ENCODE measurements around the gene OR2A5. TPM values are rescaled to one million over a fixed set of nuclear protein-coding genes. Genes with fewer than 3 reads are reported as not detected.

Gene OR2A5
- total and polyA plus RNA-seq, 7 experiments from 2014 or later, result not detected

DNA sequence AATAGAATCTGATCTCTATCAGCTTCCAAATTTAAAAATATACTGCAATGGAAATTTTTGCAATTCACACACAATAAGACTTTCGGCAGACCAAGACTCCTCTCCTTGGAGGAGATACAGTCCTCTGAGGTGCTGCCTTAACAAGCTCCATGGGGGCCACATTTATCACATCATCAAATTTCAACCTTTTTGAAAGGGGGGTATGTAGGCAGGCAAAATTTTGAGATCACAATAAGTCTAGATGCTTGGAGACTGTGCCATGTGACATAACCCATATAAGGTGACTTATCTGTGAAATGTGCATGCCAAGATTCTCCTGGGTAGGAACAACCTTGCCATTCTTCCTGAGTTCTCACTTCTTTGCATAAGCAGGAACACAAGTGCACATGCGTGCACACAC lies 37.2 kb downstream of the OR2A5 start, which contains the start of gene OR2A12:
Gene OR2A12, plus strand, starts transcription at position 301 of the 400 bp plus-strand sequence. CDS start 8,830 bp downstream, outside the sequence.
- Mint-ChIP-seq H3K9me3 (peaks cover 0 to 11% (median 4%) of the 10 kb centered on the region in 11 donors), H3K36me3 (peaks cover 0 to 4% (median 0%) of the 10 kb centered on the region in 5 donors), H3K4me1 (no peaks in the 10 kb centered on the region), H3K4me3 (no peak within 1 kb of the TSS), H3K27me3 (peaks cover 0 to 13% (median 2%) of the 10 kb centered on the region in 5 donors), H3K27ac (no peak within 1 kb of the TSS)
- CTCF ChIA-PET, result no interaction called here
- ATAC-seq, result no peak
- no peaks in the 10 kb centered on the region for H3K4me1 ChIP-seq (ENCODE audit: control insufficient read depth in 2 of 2, insufficient read depth in 2 of 2, low read length in 2 of 2)
- H3K27me3 ChIP-seq (ENCODE audit: control insufficient read depth in 2 of 2, insufficient read depth in 2 of 2, low read length in 2 of 2), result no peaks in the 10 kb centered on the region
- no peak within 1 kb of the TSS for H3K4me3 ChIP-seq (ENCODE audit: low read length)
- H3K27ac ChIP-seq (ENCODE audit: low read depth, low read length), result no peak within 1 kb of the TSS
- DNase-seq, result no peak
- POLR2A ChIA-PET, result no interaction called here
- no peaks in the 10 kb centered on the region for H3K9me3 ChIP-seq (ENCODE audit: control insufficient read depth in 2 of 3, low read length in 3 of 3)
- intact Hi-C loops (cut with micrococcal nuclease), result no loop called here
- no peaks in the 10 kb centered on the region for H3K36me3 ChIP-seq (ENCODE audit: control insufficient read depth in 2 of 3, insufficient read depth in 3 of 3, low read length in 3 of 3)

DNA sequence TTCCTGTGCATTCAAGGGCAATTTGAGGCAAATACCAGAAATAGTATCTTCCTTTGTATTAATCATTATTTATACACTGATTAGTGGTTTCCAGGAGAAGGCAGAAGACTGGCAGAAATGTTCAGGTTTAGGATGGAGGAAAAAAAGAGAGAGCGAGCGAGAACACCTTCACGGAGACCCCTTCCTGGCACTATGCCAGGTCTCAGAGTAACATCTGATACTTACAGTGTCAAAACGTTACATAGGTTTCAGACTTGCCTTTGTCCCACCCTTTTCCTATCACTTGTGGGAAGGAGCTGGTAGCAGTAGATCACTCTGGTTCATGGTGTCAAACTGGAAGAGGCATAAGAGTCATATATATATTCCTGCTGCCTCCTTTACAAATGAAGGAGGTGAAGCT lies 38.0 kb downstream of the OR2A5 start:
- Histone ChIP-seq H3K36me3 (ENCODE audit: control insufficient read depth in 2 of 3, insufficient read depth in 3 of 3, low read length in 3 of 3) (no peaks in the 10 kb centered on the region), H3K4me1 (ENCODE audit: control insufficient read depth in 2 of 2, insufficient read depth in 2 of 2, low read length in 2 of 2) (no peaks in the 10 kb centered on the region), H3K27me3 (ENCODE audit: control insufficient read depth in 2 of 2, insufficient read depth in 2 of 2, low read length in 2 of 2) (no peaks in the 10 kb centered on the region), H3K9me3 (ENCODE audit: control insufficient read depth in 2 of 3, low read length in 3 of 3) (no peaks in the 10 kb centered on the region), H3K27ac (ENCODE audit: low read depth, low read length) (no peak overlapping the region), H3K4me3 (ENCODE audit: low read length) (no peak overlapping the region)
- no peaks in the 10 kb centered on the region for H3K4me1 Mint-ChIP-seq
- peaks cover 0 to 9% (median 4%) of the 10 kb centered on the region in 11 donors for H3K9me3 Mint-ChIP-seq
- intact Hi-C loops (cut with micrococcal nuclease), result no loop called here
- H3K27ac Mint-ChIP-seq, result no peak overlapping the region
- no peak for ATAC-seq
- no peaks in the 10 kb centered on the region for H3K36me3 Mint-ChIP-seq
- ChIA-PET CTCF (no interaction called here), POLR2A (no interaction called here)
- no peak for DNase-seq
- H3K4me3 Mint-ChIP-seq, result no peak overlapping the region
- H3K27me3 Mint-ChIP-seq, result peaks cover 0 to 17% (median 0%) of the 10 kb centered on the region in 5 donors

DNA sequence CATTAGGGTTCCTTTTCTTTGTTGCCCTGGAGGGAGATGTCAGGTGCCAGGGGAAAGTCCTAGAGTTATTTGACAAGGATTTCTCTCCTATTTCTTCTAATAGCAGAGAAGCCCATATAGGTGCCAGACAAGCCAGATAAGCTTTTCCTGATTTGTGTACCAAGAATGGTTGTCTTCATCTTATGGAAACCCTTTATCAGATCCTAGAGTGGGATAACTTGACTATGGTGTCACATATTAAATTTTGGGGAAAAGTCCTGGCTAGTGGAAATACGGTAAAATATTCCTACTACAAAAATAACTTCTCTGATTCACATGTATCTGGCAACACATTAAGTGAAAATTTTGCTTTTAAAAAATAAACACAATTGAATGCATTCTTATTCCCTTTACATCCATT lies 38.5 kb downstream of the OR2A5 start:
- no peaks in the 10 kb centered on the region for H3K4me1 Mint-ChIP-seq
- ChIA-PET CTCF (no interaction called here), POLR2A (no interaction called here)
- Histone ChIP-seq H3K4me1 (ENCODE audit: control insufficient read depth in 2 of 2, insufficient read depth in 2 of 2, low read length in 2 of 2) (no peaks in the 10 kb centered on the region), H3K36me3 (ENCODE audit: control insufficient read depth in 2 of 3, insufficient read depth in 3 of 3, low read length in 3 of 3) (no peaks in the 10 kb centered on the region), H3K27ac (ENCODE audit: low read depth, low read length) (no peak overlapping the region), H3K9me3 (ENCODE audit: control insufficient read depth in 2 of 3, low read length in 3 of 3) (no peaks in the 10 kb centered on the region), H3K4me3 (ENCODE audit: low read length) (no peak overlapping the region), H3K27me3 (ENCODE audit: control insufficient read depth in 2 of 2, insufficient read depth in 2 of 2, low read length in 2 of 2) (no peaks in the 10 kb centered on the region)
- H3K27ac Mint-ChIP-seq, result no peak overlapping the region
- ATAC-seq (no peak), DNase-seq (no peak)
- no peak overlapping the region for H3K4me3 Mint-ChIP-seq
- H3K36me3 Mint-ChIP-seq, result no peaks in the 10 kb centered on the region
- H3K27me3 Mint-ChIP-seq, result peaks cover 0 to 12% (median 0%) of the 10 kb centered on the region in 5 donors
- peaks cover 0 to 9% (median 4%) of the 10 kb centered on the region in 11 donors for H3K9me3 Mint-ChIP-seq
- intact Hi-C loops (cut with micrococcal nuclease), result no loop called here

DNA sequence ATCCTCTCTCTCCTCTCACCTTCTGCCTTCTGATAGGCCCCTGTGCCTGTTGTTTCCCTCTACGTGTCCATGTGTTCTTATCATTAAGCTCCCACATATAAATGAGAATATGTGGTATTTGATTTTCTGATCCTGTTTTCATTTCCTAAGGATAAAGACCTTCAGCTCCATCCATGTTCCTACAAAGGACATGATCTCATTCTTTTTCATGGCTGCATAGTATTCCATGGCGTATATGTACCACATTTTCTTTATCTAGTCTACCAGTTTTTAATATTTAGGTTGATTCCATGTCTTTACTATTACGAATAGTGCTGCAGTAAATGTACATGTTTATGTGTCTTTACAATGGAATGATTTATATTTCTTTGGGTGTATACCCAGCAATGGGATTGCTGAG lies 41.9 kb downstream of the OR2A5 start:
- Mint-ChIP-seq H3K27ac (no peak overlapping the region), H3K27me3 (peaks cover 0 to 23% (median 0%) of the 10 kb centered on the region in 5 donors), H3K36me3 (no peaks in the 10 kb centered on the region), H3K4me1 (no peaks in the 10 kb centered on the region), H3K9me3 (peaks cover 0 to 19% (median 4%) of the 10 kb centered on the region in 11 donors), H3K4me3 (no peak overlapping the region)
- ChIA-PET CTCF (no interaction called here), POLR2A (no interaction called here)
- no peaks in the 10 kb centered on the region for H3K27me3 ChIP-seq (ENCODE audit: control insufficient read depth in 2 of 2, insufficient read depth in 2 of 2, low read length in 2 of 2)
- H3K4me3 ChIP-seq (ENCODE audit: low read length), result no peak overlapping the region
- H3K36me3 ChIP-seq (ENCODE audit: control insufficient read depth in 2 of 3, insufficient read depth in 3 of 3, low read length in 3 of 3), result no peaks in the 10 kb centered on the region
- H3K27ac ChIP-seq (ENCODE audit: low read depth, low read length), result no peak overlapping the region
- intact Hi-C loops (cut with micrococcal nuclease), result no loop called here
- DNase-seq, result no peak
- H3K9me3 ChIP-seq (ENCODE audit: control insufficient read depth in 2 of 3, low read length in 3 of 3), result no peaks in the 10 kb centered on the region
- no peaks in the 10 kb centered on the region for H3K4me1 ChIP-seq (ENCODE audit: control insufficient read depth in 2 of 2, insufficient read depth in 2 of 2, low read length in 2 of 2)
- no peak for ATAC-seq

DNA sequence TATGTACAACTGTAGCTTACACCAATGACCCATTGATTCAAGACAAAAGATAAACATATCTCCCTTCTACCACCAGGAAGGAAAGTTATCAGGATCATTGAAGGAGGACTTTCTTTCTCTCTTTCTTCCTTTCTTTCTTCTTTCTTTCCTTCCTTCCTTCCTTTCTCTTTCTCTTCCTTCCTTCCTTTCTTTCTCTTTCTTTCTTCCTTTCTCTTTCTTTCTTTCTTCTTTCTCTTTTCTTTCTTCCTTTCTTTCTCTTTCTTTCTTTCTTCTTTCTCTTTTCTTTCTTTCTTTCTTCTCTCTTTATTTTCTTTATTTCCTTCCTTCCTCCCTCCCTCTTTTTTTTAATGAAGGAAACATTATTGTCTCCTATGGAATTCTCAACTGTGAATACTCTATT lies 50.0 kb downstream of the OR2A5 start:
- no peak for ATAC-seq
- DNase-seq, result no peak
- H3K36me3 ChIP-seq (ENCODE audit: control insufficient read depth in 2 of 3, insufficient read depth in 3 of 3, low read length in 3 of 3), result no peaks in the 10 kb centered on the region
- H3K27ac ChIP-seq (ENCODE audit: low read depth, low read length), result no peak overlapping the region
- Mint-ChIP-seq H3K27ac (peak overlapping the region in 1 of 9 donors; percentile 54), H3K27me3 (peaks cover 0 to 18% (median 8%) of the 10 kb centered on the region in 5 donors), H3K4me3 (no peak overlapping the region), H3K4me1 (peaks cover 0 to 42% (median 32%) of the 10 kb centered on the region in 7 donors), H3K36me3 (no peaks in the 10 kb centered on the region), H3K9me3 (peaks cover 0 to 5% (median 0%) of the 10 kb centered on the region in 11 donors)
- ChIA-PET POLR2A (no interaction called here), CTCF (no interaction called here)
- H3K4me1 ChIP-seq (ENCODE audit: control insufficient read depth in 2 of 2, insufficient read depth in 2 of 2, low read length in 2 of 2), result peaks cover 0 to 6% of the 10 kb centered on the region in 2 donors
- H3K4me3 ChIP-seq (ENCODE audit: low read length), result no peak overlapping the region
- H3K27me3 ChIP-seq (ENCODE audit: control insufficient read depth in 2 of 2, insufficient read depth in 2 of 2, low read length in 2 of 2), result no peaks in the 10 kb centered on the region
- intact Hi-C loops (cut with micrococcal nuclease), result no loop called here
- H3K9me3 ChIP-seq (ENCODE audit: control insufficient read depth in 2 of 3, low read length in 3 of 3), result no peaks in the 10 kb centered on the region

DNA sequence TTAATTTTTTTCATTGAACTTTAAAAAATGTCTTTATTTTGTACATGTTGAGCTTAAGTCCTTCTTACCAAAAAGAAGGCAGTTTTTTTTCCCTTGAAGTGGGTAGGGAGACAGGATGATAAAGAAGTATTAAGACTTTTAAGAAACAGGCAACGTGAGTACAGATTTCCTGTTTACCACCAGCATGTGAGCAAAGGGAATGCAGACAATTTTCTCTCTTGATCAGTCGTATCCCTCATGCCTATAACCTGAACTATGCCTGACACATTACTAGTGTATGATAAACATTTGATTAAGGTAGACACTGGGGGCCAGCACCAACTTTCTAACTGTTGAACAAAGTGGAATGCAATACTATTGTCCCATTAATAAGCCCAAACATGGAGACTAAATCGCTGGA lies 51.9 kb downstream of the OR2A5 start:
- Mint-ChIP-seq H3K9me3 (no peaks in the 10 kb centered on the region), H3K27ac (peak overlapping the region in 4 of 9 donors; percentile 3 to 69 (median 38)), H3K36me3 (no peaks in the 10 kb centered on the region), H3K4me3 (peak overlapping the region in 5 of 10 donors; percentile 19 to 56 (median 44)), H3K4me1 (peaks cover 0 to 42% (median 32%) of the 10 kb centered on the region in 7 donors), H3K27me3 (peaks cover 0 to 10% (median 5%) of the 10 kb centered on the region in 5 donors)
- intact Hi-C loops (cut with micrococcal nuclease), result no loop called here
- H3K4me3 ChIP-seq (ENCODE audit: low read length), result no peak overlapping the region
- ATAC-seq (no peak), DNase-seq (peak in 5 of 9 donors; percentile 5 to 25 (median 11))
- H3K4me1 ChIP-seq (ENCODE audit: control insufficient read depth in 2 of 2, insufficient read depth in 2 of 2, low read length in 2 of 2), result peaks cover 0 to 6% of the 10 kb centered on the region in 2 donors
- no peak overlapping the region for H3K27ac ChIP-seq (ENCODE audit: low read depth, low read length)
- H3K36me3 ChIP-seq (ENCODE audit: control insufficient read depth in 2 of 3, insufficient read depth in 3 of 3, low read length in 3 of 3), result no peaks in the 10 kb centered on the region
- no peaks in the 10 kb centered on the region for H3K9me3 ChIP-seq (ENCODE audit: control insufficient read depth in 2 of 3, low read length in 3 of 3)
- ChIA-PET POLR2A (no interaction called here), CTCF (no interaction called here)
- H3K27me3 ChIP-seq (ENCODE audit: control insufficient read depth in 2 of 2, insufficient read depth in 2 of 2, low read length in 2 of 2), result no peaks in the 10 kb centered on the region

DNA sequence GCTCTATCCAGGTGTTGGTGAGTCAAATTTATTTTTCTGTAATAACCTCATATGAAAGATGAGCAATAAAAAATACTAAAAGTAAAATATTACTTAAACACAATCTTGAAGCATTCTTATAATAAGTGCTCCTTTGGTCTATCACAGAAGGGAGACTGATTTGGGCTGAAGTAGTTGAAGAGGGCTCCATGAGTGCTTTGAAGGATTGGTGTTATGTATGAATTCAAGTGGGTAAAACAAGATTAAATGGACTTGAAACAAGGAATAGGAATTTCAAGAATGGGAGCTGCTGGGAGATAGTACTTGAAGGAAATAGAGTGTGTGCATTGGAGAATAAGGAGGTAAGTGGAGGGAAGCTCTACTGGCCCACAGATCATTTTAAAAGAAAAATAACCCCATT lies 53.3 kb downstream of the OR2A5 start:
- ATAC-seq (no peak), DNase-seq (no peak)
- Mint-ChIP-seq H3K27me3 (peaks cover 0 to 10% (median 0%) of the 10 kb centered on the region in 5 donors), H3K4me1 (peaks cover 0 to 42% (median 32%) of the 10 kb centered on the region in 7 donors), H3K27ac (peak overlapping the region in 1 of 9 donors; percentile 3), H3K36me3 (no peaks in the 10 kb centered on the region), H3K4me3 (no peak overlapping the region), H3K9me3 (no peaks in the 10 kb centered on the region)
- H3K9me3 ChIP-seq (ENCODE audit: control insufficient read depth in 2 of 3, low read length in 3 of 3), result no peaks in the 10 kb centered on the region
- H3K27ac ChIP-seq (ENCODE audit: low read depth, low read length), result no peak overlapping the region
- ChIA-PET CTCF (no interaction called here), POLR2A (no interaction called here)
- no peak overlapping the region for H3K4me3 ChIP-seq (ENCODE audit: low read length)
- intact Hi-C loops (cut with micrococcal nuclease), result no loop called here
- H3K4me1 ChIP-seq (ENCODE audit: control insufficient read depth in 2 of 2, insufficient read depth in 2 of 2, low read length in 2 of 2), result peaks cover 0 to 6% of the 10 kb centered on the region in 2 donors
- H3K27me3 ChIP-seq (ENCODE audit: control insufficient read depth in 2 of 2, insufficient read depth in 2 of 2, low read length in 2 of 2), result no peaks in the 10 kb centered on the region
- no peaks in the 10 kb centered on the region for H3K36me3 ChIP-seq (ENCODE audit: control insufficient read depth in 2 of 3, insufficient read depth in 3 of 3, low read length in 3 of 3)

Data from naive thymus-derived CD4-positive, alpha-beta T cell (primary cell).